ENCODE data around the gene OARD1. TPM values are rescaled to one million over a fixed set of nuclear protein-coding genes. Genes with fewer than 3 reads are reported as not detected.
A peak's percentile ranks its signal among the peaks of the same experiment; 100 is the strongest.

Gene OARD1
- total RNA-seq, 2 donors from 2014 or later: 39.9 to 52.6 TPM

GRCh38 chr6:41059556-41059955 lies 12.6 kb downstream of the OARD1 start:
- DNase-seq (ENCODE audit: low spot score in 2 of 2) (no peak), ATAC-seq (no peak)
- Mint-ChIP-seq H3K9me3 (no peaks in the 10 kb centered on the region), H3K36me3 (peaks cover 0 to 8% of the 10 kb centered on the region in 2 donors), H3K27ac (peak overlapping the region in 1 of 2 donors; percentile 31)

DNA sequence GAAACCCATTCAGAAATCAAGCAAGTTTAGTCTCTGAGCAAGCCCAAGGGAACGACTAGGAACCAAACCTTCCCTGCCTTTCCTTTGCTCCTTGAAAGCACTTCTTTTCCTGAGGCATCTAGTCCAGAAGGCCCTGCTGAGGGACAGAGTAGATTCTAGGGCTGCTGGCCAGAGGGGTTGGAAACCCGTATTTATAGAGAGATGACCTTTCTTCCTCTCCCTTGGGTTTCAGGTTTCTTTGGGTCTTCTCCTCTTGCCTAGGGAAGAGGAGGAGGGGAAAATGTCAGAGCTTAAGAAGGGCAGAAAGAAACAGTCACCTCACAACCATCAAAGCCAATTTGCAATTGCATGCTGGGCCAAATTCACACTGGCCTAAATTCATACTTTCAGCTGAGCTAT lies 13.4 kb downstream of the OARD1 start:
- DNase-seq (ENCODE audit: low spot score in 2 of 2): no peak
- Mint-ChIP-seq H3K27ac (peak overlapping the region in 1 of 2 donors; percentile 31), H3K9me3 (no peaks in the 10 kb centered on the region), H3K36me3 (peaks cover 0 to 8% of the 10 kb centered on the region in 2 donors)
- no peak for ATAC-seq

GRCh38 chr6:41056768-41057490 lies 15.2 kb downstream of the OARD1 start:
- Mint-ChIP-seq H3K27ac (no peak overlapping the region), H3K36me3 (peaks cover 3 to 8% of the 10 kb centered on the region in 2 donors), H3K9me3 (no peaks in the 10 kb centered on the region)
- ATAC-seq: no peak
- no peak for DNase-seq (ENCODE audit: low spot score in 2 of 2)

GRCh38 chr6:41055149-41055548 lies 17.0 kb downstream of the OARD1 start:
- no peak for DNase-seq (ENCODE audit: low spot score in 2 of 2)
- Mint-ChIP-seq H3K27ac (peak overlapping the region in 1 of 2 donors; percentile 13), H3K36me3 (peaks cover 6 to 11% of the 10 kb centered on the region in 2 donors), H3K9me3 (no peaks in the 10 kb centered on the region)
- no peak for ATAC-seq

DNA sequence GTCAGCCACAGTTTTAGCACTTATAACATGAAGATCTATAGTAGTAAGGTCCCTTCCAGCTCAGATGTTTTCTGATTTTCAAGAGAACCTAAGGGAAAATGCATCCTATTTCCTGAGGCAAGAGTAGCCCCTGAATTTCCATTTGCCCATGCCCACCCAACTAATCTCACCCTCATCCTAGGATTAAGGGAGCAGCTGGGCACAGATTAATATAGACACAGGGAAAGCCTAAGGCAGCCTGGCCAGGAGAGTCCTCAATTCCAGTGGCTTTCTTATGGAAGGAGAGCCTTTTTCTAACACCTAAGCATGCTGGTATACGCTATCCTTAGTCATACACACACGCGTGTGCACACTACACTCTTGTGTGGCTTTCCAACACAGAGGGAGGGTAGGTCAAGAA lies 17.6 kb downstream of the OARD1 start:
- ATAC-seq: no peak
- DNase-seq (ENCODE audit: low spot score in 2 of 2): no peak
- Mint-ChIP-seq H3K36me3 (peaks cover 6 to 11% of the 10 kb centered on the region in 2 donors), H3K27ac (no peak overlapping the region), H3K9me3 (no peaks in the 10 kb centered on the region)

- no peaks in the 10 kb centered on the region for H3K9me3 Mint-ChIP-seq
- H3K36me3 Mint-ChIP-seq: peaks cover 6 to 11% of the 10 kb centered on the region in 2 donors
- H3K27ac Mint-ChIP-seq: peak within 1 kb of the TSS; percentile 69 to 78
- no peak for ATAC-seq
- DNase-seq (ENCODE audit: low spot score in 2 of 2): no peak
Observed at GRCh38 chr6:41053041-41053440, 19.1 kb downstream of the OARD1 start, which contains the start of gene APOBEC2. APOBEC2 (plus strand) TSS chr6:41053202; CDS start chr6:41053348, 146 bp downstream.

DNA sequence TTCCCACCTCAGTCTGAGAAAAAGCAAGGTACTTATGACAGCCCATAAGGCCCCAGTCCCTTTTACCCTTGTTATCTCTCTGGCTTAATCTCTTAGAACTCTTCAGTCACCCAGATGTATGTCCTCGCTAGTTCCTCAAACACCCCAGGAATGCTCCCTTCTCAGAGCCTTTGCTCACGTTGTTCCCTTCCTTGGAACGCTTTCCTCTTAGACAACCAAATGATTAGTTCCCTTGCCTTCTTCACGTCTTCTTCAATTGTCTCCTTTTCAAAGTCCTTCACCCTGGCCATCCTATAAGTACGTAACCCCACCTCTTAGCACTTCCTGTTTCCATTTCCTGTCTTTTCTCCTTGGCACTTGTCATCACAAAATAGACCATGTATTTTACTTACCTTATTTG lies 20.3 kb downstream of the OARD1 start:
- no peak for DNase-seq (ENCODE audit: low spot score in 2 of 2)
- Mint-ChIP-seq H3K27ac (peak overlapping the region; percentile 5 to 69), H3K9me3 (no peaks in the 10 kb centered on the region), H3K36me3 (peaks cover 6 to 11% of the 10 kb centered on the region in 2 donors)
- ATAC-seq: no peak

DNA sequence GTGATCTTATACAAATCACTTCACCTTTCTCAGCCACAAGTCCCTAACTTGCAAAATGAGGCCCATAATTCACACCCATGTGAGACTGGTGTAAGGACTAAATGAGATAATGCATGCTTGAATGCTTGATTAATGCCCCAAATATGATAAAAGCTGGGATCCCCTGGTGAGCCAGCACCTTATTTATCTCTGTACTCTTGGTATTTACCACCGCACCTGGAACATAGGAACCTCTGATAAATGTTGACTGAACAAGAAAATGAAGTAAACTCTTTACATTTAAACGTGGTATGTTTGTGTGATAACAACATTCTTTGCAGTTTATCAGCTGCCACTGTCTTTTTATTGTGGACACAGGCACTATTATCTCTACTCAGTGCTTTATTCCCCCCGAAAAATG lies 21.6 kb downstream of the OARD1 start:
- Mint-ChIP-seq H3K9me3 (no peaks in the 10 kb centered on the region), H3K27ac (no peak overlapping the region), H3K36me3 (peaks cover 6 to 8% of the 10 kb centered on the region in 2 donors)
- DNase-seq (ENCODE audit: low spot score in 2 of 2) (no peak), ATAC-seq (no peak)

- H3K36me3 Mint-ChIP-seq: peaks cover 6 to 7% of the 10 kb centered on the region in 2 donors
- no peaks in the 10 kb centered on the region for H3K9me3 Mint-ChIP-seq
- ATAC-seq (no peak), DNase-seq (ENCODE audit: low spot score in 2 of 2) (no peak)
- no peak overlapping the region for H3K27ac Mint-ChIP-seq
Observed at GRCh38 chr6:41049955-41050354, 22.2 kb downstream of the OARD1 start.

- H3K9me3 Mint-ChIP-seq: no peaks in the 10 kb centered on the region
- DNase-seq (ENCODE audit: low spot score in 2 of 2): no peak
Observed at GRCh38 chr6:41049521-41049920, 22.6 kb downstream of the OARD1 start.

GRCh38 chr6:41047745-41048732 lies 24.1 kb downstream of the OARD1 start:
- Mint-ChIP-seq H3K9me3 (no peaks in the 10 kb centered on the region), H3K36me3 (peaks cover 6 to 7% of the 10 kb centered on the region in 2 donors), H3K27ac (peak overlapping the region; percentile 59 to 63)
- DNase-seq (ENCODE audit: low spot score in 2 of 2) (no peak), ATAC-seq (no peak)

More at GRCh38 chr6:41049521-41049920, 22.6 kb downstream of the OARD1 start:
- ATAC-seq: no peak
- Mint-ChIP-seq H3K27ac (peak overlapping the region in 1 of 2 donors; percentile 59), H3K36me3 (peaks cover 6 to 7% of the 10 kb centered on the region in 2 donors)

DNA sequence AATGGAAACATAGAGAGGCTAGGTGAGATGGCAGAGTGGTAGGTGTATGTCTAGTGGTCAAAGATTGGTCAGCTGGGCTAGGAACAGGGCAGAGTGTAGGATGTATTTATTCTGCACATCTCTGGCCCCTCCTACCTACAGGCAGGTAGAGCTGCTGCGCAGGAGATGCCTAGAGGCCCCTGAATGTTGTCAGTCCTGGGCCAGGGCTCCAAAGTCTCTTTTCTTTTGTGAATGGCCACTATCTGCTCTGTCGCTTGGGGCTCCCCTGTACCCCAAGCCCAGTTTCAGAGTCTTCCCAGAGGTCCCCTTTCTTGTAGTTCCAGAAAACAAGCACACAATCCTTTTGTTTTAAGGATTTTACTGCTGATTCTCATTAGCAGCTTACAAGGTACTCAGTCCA lies 24.9 kb downstream of the OARD1 start:
- no peak for ATAC-seq
- Mint-ChIP-seq H3K36me3 (peaks cover 6 to 7% of the 10 kb centered on the region in 2 donors), H3K27ac (no peak overlapping the region), H3K9me3 (no peaks in the 10 kb centered on the region)
- no peak for DNase-seq (ENCODE audit: low spot score in 2 of 2)

DNA sequence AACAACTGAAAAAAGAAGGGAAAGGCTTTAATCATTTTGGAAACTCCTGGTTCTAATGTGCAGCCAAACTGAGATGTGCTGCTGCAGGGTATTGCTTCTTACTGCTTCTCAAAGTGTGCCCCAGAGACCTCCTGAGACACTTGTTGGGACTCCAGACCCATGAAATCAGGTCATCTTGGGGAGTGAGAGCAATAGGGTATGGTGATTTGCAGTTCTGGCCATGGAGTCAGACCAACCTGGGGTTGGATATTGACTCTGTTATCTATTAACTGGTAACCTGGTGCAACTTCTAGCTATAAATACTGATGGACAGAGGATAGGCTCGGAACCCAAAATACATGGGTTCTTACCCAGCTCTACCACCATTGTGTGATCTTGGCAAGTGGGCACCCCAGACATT lies 26.1 kb downstream of the OARD1 start:
- Mint-ChIP-seq H3K27ac (no peak overlapping the region), H3K9me3 (no peaks in the 10 kb centered on the region), H3K36me3 (no peaks in the 10 kb centered on the region)
- ATAC-seq: no peak
- no peak for DNase-seq (ENCODE audit: low spot score in 2 of 2)

DNA sequence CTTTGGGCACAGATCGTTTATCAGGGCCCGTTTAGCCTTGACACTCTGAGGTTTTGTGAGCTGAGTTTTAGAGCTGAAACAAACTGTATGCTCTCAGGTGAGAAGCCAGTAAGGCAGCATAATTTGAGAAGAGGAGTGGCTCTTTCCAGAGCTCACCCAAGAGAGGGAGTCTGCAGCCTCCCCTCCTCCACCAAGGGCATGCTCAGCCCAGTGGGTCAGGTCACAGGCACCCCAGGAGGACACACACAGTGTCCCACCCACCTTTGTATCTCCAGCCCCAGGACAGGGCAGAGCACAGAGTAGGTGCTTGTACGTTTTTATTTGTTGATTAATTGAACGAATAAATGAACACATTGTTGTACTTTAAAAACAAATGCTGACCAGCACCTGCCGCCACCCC lies 26.5 kb downstream of the OARD1 start:
- DNase-seq (ENCODE audit: low spot score in 2 of 2): no peak
- Mint-ChIP-seq H3K9me3 (no peaks in the 10 kb centered on the region), H3K36me3 (no peaks in the 10 kb centered on the region)

DNA sequence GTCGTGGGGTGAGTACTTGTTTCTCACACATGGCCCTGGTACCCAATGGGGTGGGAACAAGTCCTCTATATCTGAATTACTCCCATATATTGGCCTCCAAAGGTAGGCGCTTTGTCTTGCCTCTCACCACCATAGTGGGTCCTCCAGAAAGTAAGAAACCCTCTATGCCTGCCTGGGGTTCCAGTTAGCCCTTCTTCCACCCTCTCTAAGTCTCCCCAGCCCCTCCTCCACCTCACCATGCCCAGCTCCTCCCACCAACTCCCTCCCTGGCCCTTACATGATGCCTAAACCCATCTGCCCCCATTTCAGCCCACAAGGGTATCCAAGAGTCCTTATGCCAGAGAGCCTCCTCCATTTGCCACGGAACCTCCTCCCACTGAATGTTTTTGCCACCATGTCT lies 29.0 kb downstream of the OARD1 start:
- no peak for DNase-seq (ENCODE audit: low spot score in 2 of 2)
- Mint-ChIP-seq H3K27ac (no peak overlapping the region), H3K9me3 (no peaks in the 10 kb centered on the region), H3K36me3 (no peaks in the 10 kb centered on the region)
- ATAC-seq: no peak

More for the DNA sequence above, 26.5 kb downstream of the OARD1 start:
- H3K27ac Mint-ChIP-seq: no peak overlapping the region
- ATAC-seq: no peak

GRCh38 chr6:41042226-41043055 lies 29.7 kb downstream of the OARD1 start, which contains the start of gene TSPO2:
TSPO2 (plus strand) TSS chr6:41042467; CDS start chr6:41042986, 519 bp downstream.
- DNase-seq (ENCODE audit: low spot score in 2 of 2): no peak
- Mint-ChIP-seq H3K9me3 (no peaks in the 10 kb centered on the region), H3K27ac (peak within 1 kb of the TSS in 1 of 2 donors; percentile 14), H3K36me3 (no peaks in the 10 kb centered on the region)
- no peak for ATAC-seq
